8988T (cell line): ENCODE measurements around the gene FPR2.

Experiments used
- DNase-seq: peaks from one replicate; pipeline ENCODE4 v3.0.0; 2011

Gene FPR2

GRCh38 chr19:51807925-51808324 lies 46.9 kb downstream of the FPR2 start:
- no peak for DNase-seq

DNA sequence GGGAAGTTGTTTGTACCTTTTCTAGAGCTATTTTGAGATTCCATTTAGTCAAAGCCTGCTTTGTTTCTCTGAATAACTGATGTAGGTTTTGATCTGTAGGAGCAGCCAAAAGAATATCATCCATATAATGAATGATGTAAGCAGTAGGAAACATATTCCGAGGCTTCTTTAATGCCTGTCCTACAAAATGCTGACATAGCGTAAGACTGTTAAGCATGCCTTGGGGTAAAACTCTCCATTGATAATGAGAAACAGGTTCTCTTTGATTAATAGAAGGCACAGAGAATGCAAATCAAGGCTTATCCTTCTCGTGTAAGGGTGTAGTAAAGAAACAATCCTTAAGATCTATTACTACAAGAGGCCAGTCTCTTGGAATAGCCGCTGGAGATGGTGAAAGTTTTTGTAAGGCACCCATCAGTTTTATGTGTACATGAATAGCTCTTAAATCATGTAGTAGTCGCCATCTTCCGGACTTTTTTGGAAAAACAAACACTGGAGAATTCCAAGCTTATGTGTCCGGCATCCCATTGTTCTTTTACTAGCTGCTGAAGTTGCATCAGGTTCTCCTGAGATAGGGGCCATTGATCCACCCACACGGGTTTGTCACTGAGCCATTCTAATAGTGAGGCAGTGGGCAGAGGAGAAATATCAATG lies 47.5 kb downstream of the FPR2 start:
- no peak for DNase-seq

GRCh38 chr19:51809787-51810186 lies 48.8 kb downstream of the FPR2 start:
- DNase-seq, result no peak

DNA sequence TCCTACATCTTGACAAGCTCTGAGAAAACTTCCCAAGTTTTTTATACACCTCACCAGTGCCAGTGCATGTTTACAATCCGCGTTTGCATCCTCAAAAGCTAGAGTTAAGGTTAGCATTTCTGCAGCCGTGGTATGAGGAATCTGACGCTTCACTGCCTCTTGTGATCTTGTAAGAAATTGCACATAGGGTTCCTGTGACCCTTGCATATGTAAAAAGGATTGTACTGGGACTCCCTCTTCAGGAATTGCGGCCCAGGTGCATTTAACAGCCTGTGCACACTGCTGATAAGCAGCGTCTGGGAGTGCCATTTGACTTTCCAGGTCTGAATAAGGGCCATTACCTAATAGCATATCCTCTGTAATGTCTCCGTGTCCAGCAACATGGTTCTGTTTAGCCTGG lies 49.2 kb downstream of the FPR2 start:
- DNase-seq, result no peak

DNA sequence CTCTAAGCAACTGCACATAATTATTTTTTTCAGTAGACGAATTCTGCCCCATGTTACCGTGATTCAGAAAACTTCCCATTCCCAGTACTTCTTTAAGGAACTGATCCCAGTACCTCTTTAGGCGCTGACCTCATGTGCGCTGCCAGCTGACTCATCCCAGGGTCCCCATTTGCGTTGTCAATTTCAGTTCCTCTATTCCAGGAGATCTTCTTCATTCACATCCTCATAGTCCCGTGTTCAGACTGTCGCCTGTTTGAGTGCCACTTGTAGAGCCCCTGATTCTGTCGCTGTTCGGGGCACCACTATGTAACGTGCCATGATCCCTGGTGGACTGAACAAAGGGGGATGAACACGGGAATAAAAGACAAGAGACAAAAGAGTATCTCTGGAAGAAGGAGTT lies 50.4 kb downstream of the FPR2 start:
- no peak for DNase-seq

GRCh38 chr19:51815043-51815442 lies 54.1 kb downstream of the FPR2 start:
- DNase-seq, result no peak

- no peak for DNase-seq
These were observed 55.7 kb downstream of the FPR2 start for GRCh38 chr19:51816711-51817110.

DNA sequence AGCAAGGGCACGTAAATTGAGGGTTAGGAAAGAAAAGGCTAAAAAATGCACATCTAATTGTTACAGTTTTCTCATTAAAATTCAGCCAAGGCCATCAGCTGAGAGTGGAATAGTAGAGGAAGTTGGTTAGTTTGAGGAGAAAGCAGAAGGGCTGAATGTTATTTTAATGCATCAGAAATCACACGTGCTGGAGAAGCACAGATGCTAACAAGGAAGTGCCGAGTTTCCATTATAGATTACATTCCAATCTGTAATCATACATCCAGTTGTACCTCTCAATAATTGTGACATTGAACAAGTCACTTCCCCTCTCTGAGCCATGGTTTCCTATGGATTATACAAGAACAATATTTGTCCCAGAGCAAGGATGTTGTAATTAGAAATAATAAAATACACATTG lies 59.0 kb downstream of the FPR2 start:
- DNase-seq, result no peak
